ENCODE measurements around the gene UQCC5.

The UQCC5 gene

DNA sequence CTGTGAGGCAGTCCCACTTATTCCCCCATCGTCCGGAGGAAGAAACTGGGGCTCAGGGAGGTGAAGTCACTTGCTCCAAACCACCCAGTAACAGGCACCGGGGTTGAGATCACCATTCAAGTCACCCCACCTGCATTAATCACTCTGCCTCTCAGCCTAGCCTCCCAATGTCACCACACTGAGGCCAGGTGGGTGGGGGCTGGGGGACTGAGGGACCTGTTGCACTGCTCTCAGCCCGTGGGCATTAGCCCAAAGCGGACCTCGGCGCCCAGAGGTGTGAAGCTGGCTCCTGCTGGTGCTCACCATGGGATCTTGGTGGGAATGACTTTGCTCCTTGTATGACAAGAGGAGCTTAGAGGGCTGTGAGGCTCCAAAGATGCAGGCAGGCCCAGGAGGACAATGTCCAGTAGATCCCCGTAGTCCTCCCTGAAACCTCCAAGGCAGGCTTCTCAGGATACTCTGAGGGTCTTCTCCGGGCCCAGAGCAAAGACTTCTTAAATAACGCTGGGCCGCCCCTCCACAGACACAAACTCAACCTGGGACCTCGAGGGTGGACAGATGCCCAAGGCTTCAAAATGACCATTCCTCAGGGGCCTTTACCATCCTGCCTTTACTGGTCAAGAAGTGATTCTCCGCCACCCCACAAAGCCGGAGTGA, 4.4 kb upstream of the UQCC5 start:
- no peak for TF ChIP-seq BHLHE40 (IDR thresholded peaks at IDR 0.05; ENCODE audit: borderline replicate concordance)
- TF ChIP-seq ELF4 (IDR thresholded peaks at IDR 0.05): no peak
- no peak for TF ChIP-seq ZNF384 (IDR thresholded peaks at IDR 0.05)
- no peak for TF ChIP-seq CTBP1 (IDR thresholded peaks at IDR 0.05; ENCODE audit: borderline replicate concordance)
- no peak for TF ChIP-seq SUZ12 (IDR thresholded peaks at IDR 0.05)
- TF ChIP-seq HDGF (IDR thresholded peaks at IDR 0.05; ENCODE audit: borderline replicate concordance): no peak
- no peak for TF ChIP-seq LEF1 (IDR thresholded peaks at IDR 0.05; ENCODE audit: borderline replicate concordance)
- no peak for TF ChIP-seq FOXM1 (IDR thresholded peaks at IDR 0.05; ENCODE audit: borderline replicate concordance)
- no peak for TF ChIP-seq ARNT (IDR thresholded peaks at IDR 0.05)
- TF ChIP-seq L3MBTL2 (conservative IDR thresholded peaks at IDR 0.05): no peak
- TF ChIP-seq SP1 (IDR thresholded peaks at IDR 0.05): no peak
- no peak for TF ChIP-seq FOXK2 (IDR thresholded peaks at IDR 0.05)
- TF ChIP-seq FOXA1 (IDR thresholded peaks at IDR 0.05): no peak
- no peak for TF ChIP-seq PKNOX1 (IDR thresholded peaks at IDR 0.05)
- no peak for TF ChIP-seq NFRKB (IDR thresholded peaks at IDR 0.05)
- DNase-seq (ENCODE audit: extremely low spot score): no peak
- ChIA-PET POLR2A (no interaction called here), CTCF (interaction anchor here (0.5 kb wide), 1 partner anchor 503 kb away, joined by 3 read pairs; no protein-coding TSS in a partner anchor)

- DNase-seq (ENCODE audit: extremely low spot score): peak; percentile 4
- CTCF ChIA-PET: interaction anchor here (0.5 kb wide), 1 partner anchor 503 kb away, joined by 3 read pairs; no protein-coding TSS in a partner anchor
- POLR2A ChIA-PET: no interaction called here
- TF ChIP-seq ZNF384 (IDR thresholded peaks at IDR 0.05) (no peak), CTBP1 (IDR thresholded peaks at IDR 0.05; ENCODE audit: borderline replicate concordance) (no peak), BHLHE40 (IDR thresholded peaks at IDR 0.05; ENCODE audit: borderline replicate concordance) (no peak), PKNOX1 (IDR thresholded peaks at IDR 0.05) (no peak), FOXK2 (IDR thresholded peaks at IDR 0.05) (no peak), ELF4 (IDR thresholded peaks at IDR 0.05) (no peak), LEF1 (IDR thresholded peaks at IDR 0.05; ENCODE audit: borderline replicate concordance) (no peak), TARDBP (IDR thresholded peaks at IDR 0.05) (no peak), FOXA1 (IDR thresholded peaks at IDR 0.05) (no peak), NFRKB (IDR thresholded peaks at IDR 0.05) (no peak), ARNT (IDR thresholded peaks at IDR 0.05) (no peak), SUZ12 (IDR thresholded peaks at IDR 0.05) (no peak), L3MBTL2 (conservative IDR thresholded peaks at IDR 0.05) (no peak), SP1 (IDR thresholded peaks at IDR 0.05) (no peak), FOXM1 (IDR thresholded peaks at IDR 0.05; ENCODE audit: borderline replicate concordance) (no peak)
Observed at GRCh38 chr3:52532517-52532837, 3.9 kb upstream of the UQCC5 start.

DNA sequence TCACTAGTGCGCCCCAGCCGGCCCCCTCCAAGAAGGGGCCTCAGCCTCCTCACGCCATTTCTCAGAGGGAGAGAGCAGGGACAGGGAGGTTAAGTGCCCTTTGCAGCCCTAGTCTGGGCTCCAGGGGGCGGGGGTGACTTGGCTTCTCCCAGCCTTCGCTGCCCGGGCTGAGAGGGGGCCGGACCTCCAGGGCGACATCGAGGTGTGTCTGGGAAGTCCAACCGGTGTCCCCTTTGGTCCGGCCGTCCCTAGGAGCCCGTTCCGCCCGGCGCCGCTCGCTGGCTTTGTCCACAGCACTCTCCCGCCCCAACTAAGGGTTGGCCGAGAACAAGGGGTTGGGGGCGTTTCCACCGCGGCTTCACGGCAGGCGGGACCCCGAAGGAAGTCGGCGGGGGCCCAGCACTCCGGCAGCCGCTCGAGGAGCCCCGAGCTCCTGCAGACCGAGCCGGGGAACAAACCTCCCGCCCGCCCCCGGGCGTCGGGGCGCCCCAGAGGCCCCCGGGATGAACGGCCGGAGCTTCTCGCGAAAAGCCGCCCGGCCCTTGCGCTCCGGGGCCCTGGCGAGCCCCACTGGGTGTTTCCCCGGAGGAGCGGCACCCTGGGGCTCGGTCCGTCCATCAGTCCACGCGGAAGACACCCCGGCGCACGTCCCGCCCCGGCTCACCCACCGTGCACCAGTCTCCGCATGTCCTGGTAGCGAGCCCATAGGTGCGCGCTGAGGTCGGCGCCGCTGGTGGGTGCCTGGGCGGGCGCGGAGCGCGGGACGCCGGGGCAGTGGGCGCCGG, 3.4 kb upstream of the UQCC5 start:
- TF ChIP-seq ARNT (IDR thresholded peaks at IDR 0.05) (no peak), BHLHE40 (IDR thresholded peaks at IDR 0.05; ENCODE audit: borderline replicate concordance) (no peak), ELF4 (IDR thresholded peaks at IDR 0.05) (no peak), ZNF384 (IDR thresholded peaks at IDR 0.05) (no peak), CTBP1 (IDR thresholded peaks at IDR 0.05; ENCODE audit: borderline replicate concordance) (no peak)
- ChIA-PET POLR2A (no interaction called here), CTCF (no interaction called here)
- peak; percentile 19 for DNase-seq (ENCODE audit: extremely low spot score)

GRCh38 chr3:52533623-52534280, 2.7 kb upstream of the UQCC5 start, which contains the start of gene NT5DC2:
NT5DC2 (minus strand) TSS chr3:52533857; CDS start chr3:52533737, 120 bp downstream.
- peak; percentile 87 for DNase-seq (ENCODE audit: extremely low spot score)
- TF ChIP-seq ARNT (IDR thresholded peaks at IDR 0.05): 0 out of 2 replicates have a peak, but pooled peaks have one; percentile 41
- 0 out of 2 replicates have a peak, but pooled peaks have one; percentile 28 for TF ChIP-seq L3MBTL2 (conservative IDR thresholded peaks at IDR 0.05)
- 0 out of 2 replicates have a peak, but pooled peaks have one; percentile 39 for TF ChIP-seq LEF1 (IDR thresholded peaks at IDR 0.05; ENCODE audit: borderline replicate concordance)
- peak; percentile 91; the same call in 1 of the 2 replicates for TF ChIP-seq FOXM1 (IDR thresholded peaks at IDR 0.05; ENCODE audit: borderline replicate concordance)
- no peak for TF ChIP-seq BHLHE40 (IDR thresholded peaks at IDR 0.05; ENCODE audit: borderline replicate concordance)
- no peak for TF ChIP-seq NFRKB (IDR thresholded peaks at IDR 0.05)
- POLR2A ChIA-PET: no interaction called here
- CTCF ChIA-PET: no interaction called here

DNA sequence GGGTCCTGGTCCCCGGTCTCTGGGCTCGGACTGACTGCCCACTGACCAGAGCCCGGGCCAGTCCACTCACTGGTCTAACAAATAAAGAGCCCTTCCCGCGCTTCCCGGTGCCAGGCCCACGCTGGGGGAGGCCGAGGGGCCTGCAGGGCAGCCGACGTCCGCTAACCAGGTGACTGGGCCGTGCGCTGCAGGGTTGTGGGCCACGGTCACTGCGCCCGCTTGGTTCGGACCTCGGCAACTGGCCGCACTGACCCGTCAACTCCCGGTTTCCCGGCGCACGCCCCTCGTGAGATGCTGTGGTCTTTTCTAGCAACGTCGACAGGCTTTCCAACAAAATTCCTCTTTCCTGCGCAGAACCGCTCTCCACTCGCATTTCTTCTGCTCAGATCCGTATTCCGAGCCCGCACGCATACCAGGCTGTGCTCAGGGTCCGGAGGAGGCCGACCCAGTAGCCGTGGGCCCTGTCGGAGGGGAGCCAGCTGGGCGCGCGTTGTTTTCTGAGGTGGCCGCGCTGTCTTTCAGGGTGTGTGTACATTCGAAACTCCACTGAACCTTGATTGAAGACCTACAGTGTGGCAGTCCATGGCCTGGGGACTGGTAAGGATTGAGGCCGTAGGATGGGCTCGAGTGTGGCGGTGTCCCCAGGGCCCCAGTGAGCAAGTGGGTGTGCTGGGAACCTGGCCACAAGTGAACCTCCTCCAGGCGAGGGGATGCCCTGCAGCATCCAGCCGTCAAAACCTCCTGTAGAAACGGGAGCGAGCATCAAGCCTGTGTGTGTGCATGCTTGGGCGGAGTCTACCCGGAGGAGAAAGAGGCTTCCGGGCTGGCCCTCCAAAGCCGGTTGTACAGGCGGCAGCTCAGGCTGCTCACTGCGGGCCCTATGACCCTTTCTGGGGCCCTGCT, 1.9 kb upstream of the UQCC5 start:
- TF ChIP-seq FOXA1 (IDR thresholded peaks at IDR 0.05): no peak
- TF ChIP-seq CTBP1 (IDR thresholded peaks at IDR 0.05; ENCODE audit: borderline replicate concordance): no peak
- TF ChIP-seq FOXK2 (IDR thresholded peaks at IDR 0.05): no peak
- TF ChIP-seq LEF1 (IDR thresholded peaks at IDR 0.05; ENCODE audit: borderline replicate concordance): no peak
- TF ChIP-seq BHLHE40 (IDR thresholded peaks at IDR 0.05; ENCODE audit: borderline replicate concordance): no peak
- TF ChIP-seq ARNT (IDR thresholded peaks at IDR 0.05): no peak
- TF ChIP-seq TARDBP (IDR thresholded peaks at IDR 0.05): no peak
- no peak for TF ChIP-seq SUZ12 (IDR thresholded peaks at IDR 0.05)
- TF ChIP-seq FOXM1 (IDR thresholded peaks at IDR 0.05; ENCODE audit: borderline replicate concordance): no peak
- no peak for TF ChIP-seq ELF4 (IDR thresholded peaks at IDR 0.05)
- no peak for TF ChIP-seq L3MBTL2 (conservative IDR thresholded peaks at IDR 0.05)
- no peak for TF ChIP-seq PKNOX1 (IDR thresholded peaks at IDR 0.05)
- no peak for TF ChIP-seq ZNF384 (IDR thresholded peaks at IDR 0.05)
- TF ChIP-seq HDGF (IDR thresholded peaks at IDR 0.05; ENCODE audit: borderline replicate concordance): no peak
- TF ChIP-seq SP1 (IDR thresholded peaks at IDR 0.05): no peak
- no peak for TF ChIP-seq NFRKB (IDR thresholded peaks at IDR 0.05)
- ChIA-PET CTCF (no interaction called here), POLR2A (no interaction called here)
- DNase-seq (ENCODE audit: extremely low spot score): no peak
